Thyroid gland (tissue), 4 donors: ENCODE data around the gene ABCC10. TPM values are rescaled to one million over a fixed set of nuclear protein-coding genes. Genes with fewer than 3 reads are reported as not detected.
"Not testable (repeated sequence)": the region's sequence is repeated elsewhere in the genome, so short reads cannot be mapped to it uniquely, and the experiment has no call there.

Source experiments
- DNase-seq, 2 donors: peaks; one replicate each; pipeline ENCODE4 v3.0.0-alpha.2; 2019
- H3K27ac ChIP-seq, 3 donors: fragments of 200-600 bp; sonication (generic); 1 replicate in 2 of 3; 2 replicates in 1 of 3; pipeline ENCODE4 v1.5.1; 2016 to 2019; ENCODE audit warnings: mild to moderate bottlenecking in 1 of 3, moderate library complexity in 1 of 3
- H3K27me3 ChIP-seq: fragments of 200-600 bp; sonication (generic); one replicate; pipeline ENCODE4 v1.5.1; 2019
- H3K36me3 ChIP-seq, 2 donors: fragments of 200-600 bp; sonication (generic); one replicate each; pipeline ENCODE4 v1.5.1; 2016 to 2019
- H3K4me1 ChIP-seq, 2 donors: fragments of 200-600 bp; sonication (generic); one replicate each; pipeline ENCODE4 v1.5.1; 2017 to 2019
- H3K4me3 ChIP-seq, 3 donors: fragments of 200-600 bp; sonication (generic); replicated peaks in 1 of 3; 1 replicate in 2 of 3; 2 replicates in 1 of 3; pipeline ENCODE4 v1.5.1; 2016; ENCODE audit warnings: mild to moderate bottlenecking in 1 of 3
- H3K9me3 ChIP-seq: fragments of 200-600 bp; sonication (generic); one replicate; pipeline ENCODE4 v1.5.1; 2017
- POLR2A ChIP-seq, 2 donors: fragments of 450-650 bp; IDR thresholded peaks; one replicate each; pipeline ENCODE4 v1.6.1; 2017; ENCODE audit warnings: antibody characterized with exemption in 2 of 2, mild to moderate bottlenecking in 2 of 2, moderate library complexity in 1 of 2
- WGBS, 2 donors: methylation state at CpG; one replicate each; pipeline ENCODE4 v1.1.5; 2017; 5-methylcytosine and 5-hydroxymethylcytosine counted together
- intact Hi-C: fragments of 100-400 bp; cut with DNase I; formaldehyde crosslinking; loops from one replicate; pipeline ENCODE4 v1.15.1; 2023
- total RNA-seq, 4 donors: library from RNA; depleted of rRNA; stranded (reverse); fragments of >200 nt; gene quantifications; one replicate each; pipeline ENCODE4 v1.2.3, GENCODE V29; 2016
- TF ChIP-seq, protein P1 (sequence below), 6 experiments: fragments of 200-600 bp in 3 of 6; fragments of 450-650 bp in 3 of 6; sonication (generic) in 3 of 6; IDR thresholded peaks; one replicate each; pipeline ENCODE4 v1.5.1; 2016 to 2019; ENCODE audit warnings: antibody characterized with exemption in 6 of 6, mild to moderate bottlenecking in 2 of 6, inconsistent platforms in 1 of 6, moderate library complexity in 1 of 6

Gene ABCC10
- total RNA-seq, 4 donors from 2014 or later: 10.5 to 24.3 (median 19.3) TPM

DNA sequence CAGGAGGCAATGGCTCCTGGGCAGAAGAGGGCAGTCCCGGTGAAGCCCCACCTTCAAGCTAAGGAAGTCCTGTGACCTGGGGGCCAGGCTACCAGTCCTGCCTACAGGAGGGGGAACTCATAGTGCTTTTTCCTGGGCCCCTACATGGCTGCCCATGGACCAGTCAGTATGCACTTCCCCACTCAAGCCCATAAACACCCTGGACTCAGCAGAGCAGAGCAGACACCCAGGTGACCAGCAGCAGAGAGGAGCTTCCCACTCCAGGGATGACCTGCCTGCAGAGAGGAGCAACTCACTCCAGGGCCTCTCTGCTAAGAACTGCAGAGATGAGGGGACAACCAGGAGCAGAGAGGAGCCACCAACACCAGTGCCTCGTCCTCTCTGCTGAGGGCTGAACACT lies 14.3 kb upstream of the ABCC10 start:
- 89 to 100% methylated on average over 1 of the region's 2 CpGs for WGBS, 2 donors
- Histone ChIP-seq H3K36me3 (no peaks in the 10 kb centered on the region), H3K4me1 (no peaks in the 10 kb centered on the region), H3K4me3 (no peak overlapping the region), H3K27ac (no peak overlapping the region), H3K9me3 (no peaks in the 10 kb centered on the region), H3K27me3 (no peaks in the 10 kb centered on the region)
- DNase-seq: no peak
- no peak for TF ChIP-seq POLR2A (IDR thresholded peaks at IDR 0.05)
- TF ChIP-seq, protein P1, sequence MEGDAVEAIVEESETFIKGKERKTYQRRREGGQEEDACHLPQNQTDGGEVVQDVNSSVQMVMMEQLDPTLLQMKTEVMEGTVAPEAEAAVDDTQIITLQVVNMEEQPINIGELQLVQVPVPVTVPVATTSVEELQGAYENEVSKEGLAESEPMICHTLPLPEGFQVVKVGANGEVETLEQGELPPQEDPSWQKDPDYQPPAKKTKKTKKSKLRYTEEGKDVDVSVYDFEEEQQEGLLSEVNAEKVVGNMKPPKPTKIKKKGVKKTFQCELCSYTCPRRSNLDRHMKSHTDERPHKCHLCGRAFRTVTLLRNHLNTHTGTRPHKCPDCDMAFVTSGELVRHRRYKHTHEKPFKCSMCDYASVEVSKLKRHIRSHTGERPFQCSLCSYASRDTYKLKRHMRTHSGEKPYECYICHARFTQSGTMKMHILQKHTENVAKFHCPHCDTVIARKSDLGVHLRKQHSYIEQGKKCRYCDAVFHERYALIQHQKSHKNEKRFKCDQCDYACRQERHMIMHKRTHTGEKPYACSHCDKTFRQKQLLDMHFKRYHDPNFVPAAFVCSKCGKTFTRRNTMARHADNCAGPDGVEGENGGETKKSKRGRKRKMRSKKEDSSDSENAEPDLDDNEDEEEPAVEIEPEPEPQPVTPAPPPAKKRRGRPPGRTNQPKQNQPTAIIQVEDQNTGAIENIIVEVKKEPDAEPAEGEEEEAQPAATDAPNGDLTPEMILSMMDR (IDR thresholded peaks at IDR 0.05): no peak
- intact Hi-C loops: no loop called here

DNA sequence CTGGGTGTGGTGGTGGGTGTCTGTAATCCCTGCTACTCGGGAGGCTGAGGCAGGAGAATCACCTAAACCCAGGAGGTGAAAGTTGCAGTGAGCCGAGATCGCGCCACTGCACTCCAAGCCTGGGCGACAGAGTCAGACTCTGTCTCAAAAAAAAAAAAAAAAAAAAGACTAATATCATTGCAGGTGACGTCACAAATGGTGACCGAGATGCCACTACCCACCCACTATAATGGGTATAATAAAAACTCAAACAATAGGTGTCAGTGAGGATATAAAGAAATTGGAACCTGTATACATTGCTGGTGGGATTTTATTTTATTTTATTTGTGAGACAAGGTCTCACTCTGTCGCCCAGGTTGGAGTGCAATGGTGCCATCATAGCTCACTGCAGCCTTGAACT lies 12.1 kb upstream of the ABCC10 start:
- H3K4me1 ChIP-seq, H3K27me3 ChIP-seq, H3K9me3 ChIP-seq, H3K27ac ChIP-seq, intact Hi-C loops, H3K36me3 ChIP-seq, DNase-seq, H3K4me3 ChIP-seq: not testable (repeated sequence)
- 90 to 91% methylated on average over 8 of the region's 8 CpGs for WGBS, 2 donors

DNA sequence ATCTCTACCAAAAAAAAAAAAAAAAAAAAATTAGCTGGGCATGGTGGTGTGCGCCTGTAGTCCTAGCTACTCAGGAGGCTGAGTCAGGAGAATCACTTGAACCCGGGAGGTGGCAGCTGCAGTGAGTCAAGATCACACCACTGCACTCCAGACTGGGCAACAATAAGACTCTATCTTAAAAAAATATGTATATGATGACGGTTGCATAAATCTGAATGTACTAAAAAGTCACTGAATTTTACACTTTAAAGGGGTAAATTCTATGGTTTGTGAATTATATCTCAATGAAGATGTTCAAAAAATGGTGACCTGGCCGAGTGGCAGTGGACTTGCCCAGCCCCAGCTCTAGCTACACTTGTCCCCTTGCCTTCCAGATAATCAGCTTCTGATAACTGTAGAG lies 10.4 kb upstream of the ABCC10 start:
- intact Hi-C loops: no loop called here
- H3K36me3 ChIP-seq: no peaks in the 10 kb centered on the region
- WGBS, 2 donors: 72 to 77% methylated on average over 4 of the region's 4 CpGs

DNA sequence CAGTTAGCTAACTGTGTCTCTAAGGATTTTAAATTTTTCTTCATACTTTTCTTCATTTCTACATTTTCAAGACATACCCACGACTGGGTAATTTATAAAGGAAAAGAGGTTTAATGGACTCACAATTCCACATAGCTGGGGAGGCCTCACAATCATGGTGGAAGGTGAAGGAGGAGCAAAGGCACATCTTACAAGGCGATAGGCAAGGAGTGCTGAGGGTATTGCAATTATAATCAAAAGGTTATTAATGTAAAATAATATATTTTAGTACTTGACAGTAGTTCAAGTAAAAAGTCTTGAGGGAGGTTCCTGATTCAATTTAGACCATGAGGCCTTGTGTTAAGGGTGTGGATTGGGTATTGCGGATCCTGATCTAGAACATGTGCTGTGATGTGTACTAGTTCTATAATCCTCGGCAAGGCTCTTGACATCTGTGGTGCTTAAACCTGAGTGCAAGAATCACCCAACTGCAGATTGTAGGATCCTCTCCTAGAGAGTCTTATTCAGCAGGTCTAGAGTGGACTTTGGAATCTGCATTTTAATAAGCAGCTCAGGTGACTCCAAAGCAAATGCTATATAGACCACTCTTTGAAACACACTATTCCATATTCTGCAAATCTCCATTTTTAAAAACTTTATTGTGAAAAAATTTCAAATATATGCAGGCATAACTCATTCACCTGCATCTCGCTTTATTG lies 7.2 kb upstream of the ABCC10 start:
- intact Hi-C loops: loop anchor here (10.0 kb wide), 1 partner anchor 45 kb away; no protein-coding TSS in a partner anchor
- no peak for DNase-seq
- TF ChIP-seq, protein P1 (IDR thresholded peaks at IDR 0.05): no peak
- TF ChIP-seq POLR2A (IDR thresholded peaks at IDR 0.05): no peak
- Histone ChIP-seq H3K27ac (no peak overlapping the region), H3K27me3 (no peaks in the 10 kb centered on the region), H3K4me1 (no peaks in the 10 kb centered on the region), H3K4me3 (no peak overlapping the region), H3K9me3 (no peaks in the 10 kb centered on the region), H3K36me3 (no peaks in the 10 kb centered on the region)
- 64 to 65% methylated on average over 5 of the region's 5 CpGs for WGBS, 2 donors

More for the DNA sequence above, 10.4 kb upstream of the ABCC10 start:
- no peak for DNase-seq
- Histone ChIP-seq H3K27me3 (no peaks in the 10 kb centered on the region), H3K27ac (no peak overlapping the region), H3K4me1 (no peaks in the 10 kb centered on the region), H3K4me3 (no peak overlapping the region), H3K9me3 (no peaks in the 10 kb centered on the region)
- TF ChIP-seq POLR2A (IDR thresholded peaks at IDR 0.05): no peak
- TF ChIP-seq, protein P1 (IDR thresholded peaks at IDR 0.05): no peak

DNA sequence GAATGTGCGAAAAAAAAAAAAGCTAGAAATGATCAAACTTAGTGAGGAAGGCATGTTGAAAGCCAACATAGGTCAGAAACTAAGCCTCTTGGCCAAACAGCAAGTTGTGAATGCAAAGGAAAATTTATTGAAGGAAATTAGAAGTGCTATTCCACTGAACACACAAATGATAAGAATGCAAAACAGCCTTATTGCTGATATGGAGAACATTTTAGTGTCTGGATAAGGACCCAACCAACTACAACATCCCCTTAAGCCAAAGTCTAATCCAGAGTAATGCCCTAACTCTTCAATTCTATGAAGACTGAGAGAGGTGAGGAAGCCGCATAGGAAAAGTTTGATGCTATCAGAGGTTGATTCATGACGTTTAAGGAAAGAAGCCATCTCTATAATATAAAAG lies 5.5 kb upstream of the ABCC10 start:
- H3K27me3 ChIP-seq: no peaks in the 10 kb centered on the region
- DNase-seq: no peak
- H3K9me3 ChIP-seq: no peaks in the 10 kb centered on the region
- TF ChIP-seq, protein P1 (IDR thresholded peaks at IDR 0.05): no peak
- TF ChIP-seq POLR2A (IDR thresholded peaks at IDR 0.05): no peak
- no peak overlapping the region for H3K27ac ChIP-seq
- H3K4me1 ChIP-seq: no peaks in the 10 kb centered on the region
- no peak overlapping the region for H3K4me3 ChIP-seq
- intact Hi-C loops: loop anchor here (10.0 kb wide), 1 partner anchor 47 kb away; no protein-coding TSS in a partner anchor
- H3K36me3 ChIP-seq: no peaks in the 10 kb centered on the region
- 75 to 79% methylated on average over 3 of the region's 3 CpGs for WGBS, 2 donors

DNA sequence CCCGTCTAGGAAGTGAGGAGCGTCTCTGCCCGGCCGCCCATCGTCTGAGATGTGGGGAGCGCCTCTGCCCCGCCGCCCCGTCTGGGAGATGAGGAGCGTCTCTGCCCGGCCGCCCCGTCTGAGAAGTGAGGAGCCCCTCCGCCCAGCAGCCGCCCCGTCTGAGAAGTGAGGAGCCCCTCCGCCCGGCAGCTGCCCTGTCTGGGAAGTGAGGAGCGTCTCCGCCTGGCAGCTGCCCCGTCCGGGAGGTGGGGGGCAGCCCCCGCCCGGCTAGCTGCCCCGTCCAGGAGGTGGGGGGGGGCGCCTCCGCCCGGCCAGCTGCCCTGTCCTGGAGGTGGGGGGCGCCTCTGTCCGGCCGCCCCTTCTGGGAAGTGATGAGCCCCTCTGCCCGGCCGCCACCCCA lies 2.3 kb upstream of the ABCC10 start:
- intact Hi-C loops: loop anchor here (10.0 kb wide), 1 partner anchor 50 kb away; no protein-coding TSS in a partner anchor
- not testable (repeated sequence) for H3K36me3 ChIP-seq
- 97 to 100% methylated on average over 5 to 25 of the region's 33 CpGs for WGBS, 2 donors

More for the DNA sequence above, 2.3 kb upstream of the ABCC10 start:
- peaks cover 10 to 14% of the 10 kb centered on the region in 2 donors for H3K4me1 ChIP-seq
- not testable (repeated sequence) for H3K4me3 ChIP-seq, DNase-seq, H3K27ac ChIP-seq, H3K27me3 ChIP-seq, H3K9me3 ChIP-seq
